Measurements from ENCODE around the gene ATP2B2.

Gene ATP2B2

DNA sequence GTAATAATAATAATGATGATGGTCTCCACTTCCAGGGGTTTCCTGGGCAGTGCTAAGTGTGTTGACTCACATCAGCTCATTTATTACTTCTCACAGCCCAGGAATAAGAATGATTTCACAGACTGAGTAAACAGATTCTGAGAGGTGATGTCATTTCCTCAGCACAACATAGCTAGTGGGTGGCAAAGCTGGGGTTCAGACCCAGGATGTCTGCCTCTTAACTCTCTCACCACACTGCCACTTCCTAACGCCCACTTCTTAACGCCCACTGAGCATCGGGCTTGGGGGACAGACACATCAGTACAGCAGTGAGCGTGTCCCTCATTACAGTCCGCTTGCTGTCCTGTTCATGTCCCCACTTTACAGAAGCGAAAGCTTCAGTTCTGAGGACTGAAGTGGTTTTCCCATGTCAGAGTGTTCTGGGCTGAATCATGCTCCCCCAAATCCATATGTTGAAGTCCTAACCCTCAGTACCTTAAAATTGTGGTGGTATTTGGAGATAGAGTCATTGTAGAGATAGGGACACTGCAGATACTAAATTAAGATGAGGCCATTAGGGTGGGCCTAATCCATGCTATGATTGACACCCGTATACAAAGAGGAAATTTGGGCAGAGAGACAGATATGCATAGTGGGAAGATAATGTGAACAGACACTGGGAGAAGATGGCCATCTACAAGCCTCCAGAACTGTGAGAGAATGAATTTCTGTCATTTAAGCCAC, 68.0 kb downstream of the ATP2B2 start:
- no peak overlapping the region for H3K27ac ChIP-seq
- TF ChIP-seq, protein P1, sequence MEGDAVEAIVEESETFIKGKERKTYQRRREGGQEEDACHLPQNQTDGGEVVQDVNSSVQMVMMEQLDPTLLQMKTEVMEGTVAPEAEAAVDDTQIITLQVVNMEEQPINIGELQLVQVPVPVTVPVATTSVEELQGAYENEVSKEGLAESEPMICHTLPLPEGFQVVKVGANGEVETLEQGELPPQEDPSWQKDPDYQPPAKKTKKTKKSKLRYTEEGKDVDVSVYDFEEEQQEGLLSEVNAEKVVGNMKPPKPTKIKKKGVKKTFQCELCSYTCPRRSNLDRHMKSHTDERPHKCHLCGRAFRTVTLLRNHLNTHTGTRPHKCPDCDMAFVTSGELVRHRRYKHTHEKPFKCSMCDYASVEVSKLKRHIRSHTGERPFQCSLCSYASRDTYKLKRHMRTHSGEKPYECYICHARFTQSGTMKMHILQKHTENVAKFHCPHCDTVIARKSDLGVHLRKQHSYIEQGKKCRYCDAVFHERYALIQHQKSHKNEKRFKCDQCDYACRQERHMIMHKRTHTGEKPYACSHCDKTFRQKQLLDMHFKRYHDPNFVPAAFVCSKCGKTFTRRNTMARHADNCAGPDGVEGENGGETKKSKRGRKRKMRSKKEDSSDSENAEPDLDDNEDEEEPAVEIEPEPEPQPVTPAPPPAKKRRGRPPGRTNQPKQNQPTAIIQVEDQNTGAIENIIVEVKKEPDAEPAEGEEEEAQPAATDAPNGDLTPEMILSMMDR (conservative IDR thresholded peaks at IDR 0.05): no peak

DNA sequence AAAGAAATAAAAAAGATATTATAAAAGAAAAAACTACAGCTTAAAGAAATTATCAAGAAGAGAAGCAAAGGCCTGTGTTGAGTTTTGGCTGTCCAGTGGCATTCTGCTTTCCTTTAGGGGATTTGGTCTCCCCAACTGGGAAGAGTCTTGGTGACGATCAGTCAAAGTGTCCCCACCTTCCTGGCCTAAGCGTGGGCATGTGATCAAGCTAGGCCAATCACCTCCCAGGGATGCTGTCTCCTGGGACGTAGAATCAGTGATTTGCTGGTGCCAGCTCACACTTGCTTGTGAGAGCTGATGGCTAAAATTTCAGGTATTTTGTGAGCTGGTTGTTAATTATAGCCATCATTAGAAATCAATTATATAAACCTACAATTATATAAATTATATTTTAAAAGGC, 69.5 kb downstream of the ATP2B2 start:
- H3K27ac ChIP-seq: no peak overlapping the region
- TF ChIP-seq, protein P1 (conservative IDR thresholded peaks at IDR 0.05): no peak

DNA sequence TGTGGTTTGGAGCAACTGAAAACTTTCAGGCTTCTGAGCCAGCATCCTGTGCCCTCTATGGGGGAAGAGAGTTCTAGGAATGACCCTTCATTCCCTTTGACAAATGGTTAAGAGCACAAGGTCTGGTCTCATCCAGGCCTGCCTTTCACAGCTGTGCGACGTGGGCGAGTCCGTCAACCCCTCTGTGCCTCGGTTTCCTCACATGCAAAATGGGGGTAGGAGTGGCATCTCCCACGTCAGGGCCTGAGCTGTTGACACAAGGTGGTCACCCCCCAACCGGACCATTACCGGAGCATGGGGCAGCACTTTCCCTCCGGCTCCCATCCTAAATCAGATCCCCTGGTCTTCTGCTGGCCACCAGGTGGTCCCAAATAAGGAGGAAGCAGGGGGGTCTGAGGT, 70.4 kb downstream of the ATP2B2 start:
- TF ChIP-seq, protein P1 (conservative IDR thresholded peaks at IDR 0.05): no peak
- H3K27ac ChIP-seq: no peak overlapping the region

DNA sequence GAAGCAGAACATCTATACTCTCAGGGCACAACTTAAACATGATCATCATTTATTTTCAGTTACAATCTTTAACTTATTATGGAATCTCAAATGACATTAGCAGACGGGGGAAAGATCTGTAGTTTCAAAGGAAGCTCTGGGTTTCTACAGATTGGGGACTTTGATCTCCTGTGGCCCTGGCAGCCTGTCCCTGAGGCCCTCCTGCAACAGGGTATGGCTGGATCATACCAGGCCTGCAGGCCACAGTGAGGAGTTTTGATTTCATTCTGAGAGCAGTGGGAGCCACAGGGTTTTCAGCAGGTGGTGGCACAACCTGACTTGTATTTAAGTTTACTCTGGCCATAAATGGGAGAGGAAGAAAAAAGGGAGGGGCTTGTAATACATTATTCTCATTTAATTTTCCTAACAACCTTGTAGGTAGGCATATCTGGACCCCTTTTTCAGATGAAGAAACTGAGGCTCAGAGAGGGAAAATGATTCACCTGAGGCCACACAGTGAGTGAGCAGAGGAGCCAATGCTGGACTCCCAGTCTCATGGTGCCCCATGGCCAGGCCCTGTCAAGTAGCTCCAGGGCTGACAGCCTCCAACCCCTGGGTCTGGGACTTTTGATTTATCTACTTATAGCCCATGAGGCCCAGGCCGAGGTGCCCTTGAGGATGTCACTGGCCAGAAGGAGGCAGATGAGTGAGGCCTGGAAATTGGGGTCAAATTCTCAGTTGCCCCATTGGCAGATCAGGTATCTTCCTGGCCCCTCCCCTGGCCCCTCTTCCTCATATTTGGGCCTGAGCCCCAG, 71.0 kb downstream of the ATP2B2 start:
- TF ChIP-seq, protein P1 (conservative IDR thresholded peaks at IDR 0.05): no peak
- H3K27ac ChIP-seq: no peak overlapping the region

DNA sequence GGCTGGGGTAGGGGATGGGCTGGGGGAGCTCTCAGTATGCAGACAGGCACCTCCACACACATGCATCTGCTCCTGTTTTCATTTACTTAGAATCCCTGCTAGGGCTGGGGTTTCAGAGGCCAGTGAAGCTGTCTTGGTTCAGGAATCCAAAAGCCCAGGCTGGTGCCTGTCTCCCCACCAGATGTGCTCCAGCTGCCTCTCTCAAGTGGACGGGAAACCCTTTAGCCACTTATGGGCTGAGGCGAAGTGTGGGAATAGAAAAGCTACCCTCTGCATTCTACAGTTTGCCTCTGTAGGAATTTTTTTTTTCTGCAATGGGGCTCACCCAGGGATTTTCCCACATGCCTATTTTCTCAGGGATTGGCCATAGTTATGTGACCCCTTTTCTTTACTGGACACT, 72.5 kb downstream of the ATP2B2 start:
- H3K27ac ChIP-seq: peak overlapping the region; percentile 75
- TF ChIP-seq, protein P1 (conservative IDR thresholded peaks at IDR 0.05): no peak

- peak overlapping the region; percentile 75 for H3K27ac ChIP-seq
- TF ChIP-seq, protein P1 (conservative IDR thresholded peaks at IDR 0.05): no peak
These were observed 73.1 kb downstream of the ATP2B2 start for GRCh38 chr3:10432156-10432845.

DNA sequence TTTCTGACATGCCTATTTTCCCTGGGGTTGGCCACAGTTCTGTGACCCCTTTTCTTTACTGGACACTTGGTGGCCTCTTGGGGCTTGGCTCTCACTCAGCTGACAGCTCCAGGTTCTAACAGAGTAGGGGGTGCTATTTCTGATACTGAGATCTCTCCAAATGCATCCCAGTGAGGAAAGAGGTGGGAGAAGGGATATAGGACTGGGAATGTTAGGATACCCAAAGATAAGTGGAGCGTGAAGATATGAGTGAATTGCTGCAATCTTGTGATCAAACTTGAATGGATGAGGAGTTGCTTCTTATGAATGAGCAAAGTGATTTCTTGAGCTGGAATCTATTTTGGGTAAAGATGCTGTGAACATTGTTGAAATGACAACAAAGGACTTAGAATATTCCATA, 74.6 kb downstream of the ATP2B2 start:
- TF ChIP-seq, protein P1 (conservative IDR thresholded peaks at IDR 0.05): no peak
- H3K27ac ChIP-seq: 0 out of 2 replicates have a peak overlapping the region, but pooled peaks have one; percentile 75
